ENCODE measurements around the gene MAPK11. TPM values are rescaled to one million over a fixed set of nuclear protein-coding genes. Genes with fewer than 3 reads are reported as not detected.

The MAPK11 gene
- total RNA-seq, 1 experiment from 2014 or later, result 7.6 TPM

GRCh38 chr22:50313600-50313999 is 43.4 kb upstream of the MAPK11 start:
- Histone ChIP-seq H3K79me2 (ENCODE audit: low read length) (no peaks in the 10 kb centered on the region), H2AFZ (ENCODE audit: low read length) (no peak overlapping the region), H3K36me3 (ENCODE audit: low read depth, low read length) (no peaks in the 10 kb centered on the region), H3K27ac (ENCODE audit: low read length) (no peak overlapping the region), H3K4me3 (ENCODE audit: low read length) (no peak overlapping the region), H3K4me2 (ENCODE audit: low read length) (no peak overlapping the region), H3K9ac (ENCODE audit: low read length) (no peak overlapping the region), H3K4me1 (ENCODE audit: insufficient read depth, low read length) (no peaks in the 10 kb centered on the region), H3K9me3 (ENCODE audit: low read length) (no peaks in the 10 kb centered on the region), H3K27me3 (ENCODE audit: low read length) (no peaks in the 10 kb centered on the region), H3K9me2 (replicated peaks; ENCODE audit: low read length) (no peaks in the 10 kb centered on the region), H3F3A (ENCODE audit: low read length, unreplicated experiment) (no peaks in the 10 kb centered on the region), H4K20me1 (ENCODE audit: low read length) (no peaks in the 10 kb centered on the region)
- TF ChIP-seq, protein P1, sequence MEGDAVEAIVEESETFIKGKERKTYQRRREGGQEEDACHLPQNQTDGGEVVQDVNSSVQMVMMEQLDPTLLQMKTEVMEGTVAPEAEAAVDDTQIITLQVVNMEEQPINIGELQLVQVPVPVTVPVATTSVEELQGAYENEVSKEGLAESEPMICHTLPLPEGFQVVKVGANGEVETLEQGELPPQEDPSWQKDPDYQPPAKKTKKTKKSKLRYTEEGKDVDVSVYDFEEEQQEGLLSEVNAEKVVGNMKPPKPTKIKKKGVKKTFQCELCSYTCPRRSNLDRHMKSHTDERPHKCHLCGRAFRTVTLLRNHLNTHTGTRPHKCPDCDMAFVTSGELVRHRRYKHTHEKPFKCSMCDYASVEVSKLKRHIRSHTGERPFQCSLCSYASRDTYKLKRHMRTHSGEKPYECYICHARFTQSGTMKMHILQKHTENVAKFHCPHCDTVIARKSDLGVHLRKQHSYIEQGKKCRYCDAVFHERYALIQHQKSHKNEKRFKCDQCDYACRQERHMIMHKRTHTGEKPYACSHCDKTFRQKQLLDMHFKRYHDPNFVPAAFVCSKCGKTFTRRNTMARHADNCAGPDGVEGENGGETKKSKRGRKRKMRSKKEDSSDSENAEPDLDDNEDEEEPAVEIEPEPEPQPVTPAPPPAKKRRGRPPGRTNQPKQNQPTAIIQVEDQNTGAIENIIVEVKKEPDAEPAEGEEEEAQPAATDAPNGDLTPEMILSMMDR (conservative IDR thresholded peaks at IDR 0.05; ENCODE audit: low read depth, low read length), result no peak
- TF ChIP-seq EZH2 (IDR thresholded peaks at IDR 0.05; ENCODE audit: low read length, unreplicated experiment), result no peak
- no peak for TF ChIP-seq EZH2phosphoT487 (IDR thresholded peaks at IDR 0.05; ENCODE audit: borderline replicate concordance, low read length)
- ChIA-PET POLR2A (ENCODE audit: unreplicated experiment) (no interaction called here), CTCF (no interaction called here)
- intact Hi-C loops (cut with micrococcal nuclease), result no loop called here
- no TSS peak for BruUV-seq (replicated peaks)
- DNase-seq (no peak), ATAC-seq (no peak)

DNA sequence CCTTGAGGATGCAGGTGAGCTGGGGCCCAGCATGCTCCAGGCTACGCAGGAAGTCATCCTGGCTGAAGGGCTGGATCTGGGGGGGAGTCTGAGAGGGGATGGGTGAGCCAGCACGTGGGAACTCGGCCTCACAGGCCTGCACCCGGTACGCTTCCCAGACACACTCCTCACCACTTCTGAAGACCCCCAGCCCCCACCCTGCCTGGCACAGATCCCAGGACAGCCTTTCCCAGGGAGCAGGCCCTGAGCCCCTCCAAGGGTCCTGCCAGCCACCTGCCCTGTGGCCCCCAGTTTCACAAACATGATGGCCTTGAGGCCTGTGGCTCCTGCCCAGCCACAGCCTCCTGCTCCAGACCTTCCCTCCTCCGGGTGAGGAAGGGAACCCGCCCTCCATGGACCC is 42.8 kb upstream of the MAPK11 start:
- Histone ChIP-seq H3K36me3 (ENCODE audit: low read depth, low read length) (no peaks in the 10 kb centered on the region), H3F3A (ENCODE audit: low read length, unreplicated experiment) (no peaks in the 10 kb centered on the region), H3K27ac (ENCODE audit: low read length) (no peak overlapping the region), H3K79me2 (ENCODE audit: low read length) (no peaks in the 10 kb centered on the region), H4K20me1 (ENCODE audit: low read length) (no peaks in the 10 kb centered on the region), H3K9ac (ENCODE audit: low read length) (no peak overlapping the region), H3K4me2 (ENCODE audit: low read length) (no peak overlapping the region), H3K9me2 (replicated peaks; ENCODE audit: low read length) (no peaks in the 10 kb centered on the region), H3K27me3 (ENCODE audit: low read length) (no peaks in the 10 kb centered on the region), H3K9me3 (ENCODE audit: low read length) (no peaks in the 10 kb centered on the region), H3K4me3 (ENCODE audit: low read length) (no peak overlapping the region), H3K4me1 (ENCODE audit: insufficient read depth, low read length) (no peaks in the 10 kb centered on the region), H2AFZ (ENCODE audit: low read length) (no peak overlapping the region)
- ATAC-seq (no peak), DNase-seq (no peak)
- intact Hi-C loops (cut with micrococcal nuclease), result no loop called here
- no TSS peak for BruUV-seq (replicated peaks)
- POLR2A ChIA-PET (ENCODE audit: unreplicated experiment), result no interaction called here
- CTCF ChIA-PET, result no interaction called here
- TF ChIP-seq EZH2phosphoT487 (IDR thresholded peaks at IDR 0.05; ENCODE audit: borderline replicate concordance, low read length) (no peak), EZH2 (IDR thresholded peaks at IDR 0.05; ENCODE audit: low read length, unreplicated experiment) (no peak)
- TF ChIP-seq, protein P1 (conservative IDR thresholded peaks at IDR 0.05; ENCODE audit: low read depth, low read length), result no peak

- no TSS peak for BruUV-seq (replicated peaks)
- H3K27me3 ChIP-seq (ENCODE audit: low read length), result no peaks in the 10 kb centered on the region
- no peak overlapping the region for H3K4me3 ChIP-seq (ENCODE audit: low read length)
- TF ChIP-seq EZH2phosphoT487 (IDR thresholded peaks at IDR 0.05; ENCODE audit: borderline replicate concordance, low read length) (no peak), EZH2 (IDR thresholded peaks at IDR 0.05; ENCODE audit: low read length, unreplicated experiment) (no peak)
- TF ChIP-seq, protein P1 (conservative IDR thresholded peaks at IDR 0.05; ENCODE audit: low read depth, low read length), result no peak
- ATAC-seq, result no peak
- CTCF ChIA-PET, result no interaction called here
- intact Hi-C loops (cut with micrococcal nuclease), result no loop called here
- H3K79me2 ChIP-seq (ENCODE audit: low read length), result no peaks in the 10 kb centered on the region
- no peak overlapping the region for H3K27ac ChIP-seq (ENCODE audit: low read length)
- H3K9ac ChIP-seq (ENCODE audit: low read length), result no peak overlapping the region
- POLR2A ChIA-PET (ENCODE audit: unreplicated experiment), result no interaction called here
- no peaks in the 10 kb centered on the region for H3K9me2 ChIP-seq (replicated peaks; ENCODE audit: low read length)
- H3K4me2 ChIP-seq (ENCODE audit: low read length), result no peak overlapping the region
- H3K4me1 ChIP-seq (ENCODE audit: insufficient read depth, low read length), result no peaks in the 10 kb centered on the region
- no peak overlapping the region for H2AFZ ChIP-seq (ENCODE audit: low read length)
- no peaks in the 10 kb centered on the region for H3F3A ChIP-seq (ENCODE audit: low read length, unreplicated experiment)
- DNase-seq, result no peak
- H3K36me3 ChIP-seq (ENCODE audit: low read depth, low read length), result no peaks in the 10 kb centered on the region
- no peaks in the 10 kb centered on the region for H3K9me3 ChIP-seq (ENCODE audit: low read length)
- no peaks in the 10 kb centered on the region for H4K20me1 ChIP-seq (ENCODE audit: low read length)
Measured at GRCh38 chr22:50312371-50312770, 42.2 kb upstream of the MAPK11 start.
